ENCODE data around the gene FSIP1. TPM values are rescaled to one million over a fixed set of nuclear protein-coding genes. Genes with fewer than 3 reads are reported as not detected.

FSIP1 gene
- total RNA-seq, 1 donor from 2014 or later: 0.73 TPM

GRCh38 chr15:39667382-39668127 lies 115.1 kb downstream of the FSIP1 start:
- ATAC-seq: no peak
- no peak for DNase-seq (ENCODE audit: missing footprints)
- intact Hi-C loops (cut with DNase I): no loop called here

- no peak for ATAC-seq
- no peak for DNase-seq (ENCODE audit: missing footprints)
- intact Hi-C loops (cut with DNase I): no loop called here
Observed at GRCh38 chr15:39666677-39667076, 116.0 kb downstream of the FSIP1 start.

GRCh38 chr15:39665629-39666250 lies 116.9 kb downstream of the FSIP1 start:
- no peak for ATAC-seq
- intact Hi-C loops (cut with DNase I): no loop called here

GRCh38 chr15:39663704-39664250 lies 118.9 kb downstream of the FSIP1 start:
- intact Hi-C loops (cut with DNase I): no loop called here

More at GRCh38 chr15:39665629-39666250, 116.9 kb downstream of the FSIP1 start:
- DNase-seq (ENCODE audit: missing footprints): no peak

GRCh38 chr15:39661776-39662175 lies 120.9 kb downstream of the FSIP1 start:
- ATAC-seq: no peak
- intact Hi-C loops (cut with DNase I): no loop called here

More at GRCh38 chr15:39663704-39664250, 118.9 kb downstream of the FSIP1 start:
- ATAC-seq (no peak), DNase-seq (ENCODE audit: missing footprints) (no peak)

GRCh38 chr15:39658740-39659139 lies 123.9 kb downstream of the FSIP1 start:
- intact Hi-C loops (cut with DNase I): no loop called here
- ATAC-seq (no peak), DNase-seq (ENCODE audit: missing footprints) (no peak)

More at GRCh38 chr15:39661776-39662175, 120.9 kb downstream of the FSIP1 start:
- DNase-seq (ENCODE audit: missing footprints): no peak

- intact Hi-C loops (cut with DNase I): no loop called here
- no peak for DNase-seq (ENCODE audit: missing footprints)
- ATAC-seq: no peak
Observed at GRCh38 chr15:39657668-39658067, 125.0 kb downstream of the FSIP1 start.

GRCh38 chr15:39657181-39657580 lies 125.5 kb downstream of the FSIP1 start:
- intact Hi-C loops (cut with DNase I): no loop called here
- ATAC-seq (no peak), DNase-seq (ENCODE audit: missing footprints) (no peak)

GRCh38 chr15:39654304-39654703 lies 128.3 kb downstream of the FSIP1 start:
- ATAC-seq: no peak
- DNase-seq (ENCODE audit: missing footprints): no peak

GRCh38 chr15:39651881-39652280 lies 130.8 kb downstream of the FSIP1 start:
- intact Hi-C loops (cut with DNase I): no loop called here
- ATAC-seq: no peak

More at GRCh38 chr15:39654304-39654703, 128.3 kb downstream of the FSIP1 start:
- intact Hi-C loops (cut with DNase I): no loop called here

GRCh38 chr15:39651295-39651694 lies 131.3 kb downstream of the FSIP1 start:
- ATAC-seq: no peak
- DNase-seq (ENCODE audit: missing footprints): no peak
- intact Hi-C loops (cut with DNase I): no loop called here

More at GRCh38 chr15:39651881-39652280, 130.8 kb downstream of the FSIP1 start:
- DNase-seq (ENCODE audit: missing footprints): no peak

- ATAC-seq (peak; percentile 59), DNase-seq (ENCODE audit: missing footprints) (peak; percentile 32)
- intact Hi-C loops (cut with DNase I): no loop called here
Observed at GRCh38 chr15:39649757-39650156, 132.9 kb downstream of the FSIP1 start.

- DNase-seq (ENCODE audit: missing footprints): no peak
- intact Hi-C loops (cut with DNase I): no loop called here
- no peak for ATAC-seq
Observed at GRCh38 chr15:39646425-39646824, 136.2 kb downstream of the FSIP1 start.

GRCh38 chr15:39645976-39646257 lies 136.7 kb downstream of the FSIP1 start:
- intact Hi-C loops (cut with DNase I): no loop called here

GRCh38 chr15:39645138-39645975 lies 137.3 kb downstream of the FSIP1 start:
- DNase-seq (ENCODE audit: missing footprints): peak; percentile 52
- intact Hi-C loops (cut with DNase I): no loop called here
- peak; percentile 59 for ATAC-seq

More at GRCh38 chr15:39645976-39646257, 136.7 kb downstream of the FSIP1 start:
- DNase-seq (ENCODE audit: missing footprints) (no peak), ATAC-seq (no peak)

- DNase-seq (ENCODE audit: missing footprints): peak; percentile 44
- intact Hi-C loops (cut with DNase I): no loop called here
- no peak for ATAC-seq
Observed at GRCh38 chr15:39644136-39644535, 138.5 kb downstream of the FSIP1 start.

GRCh38 chr15:39643727-39644126 lies 138.9 kb downstream of the FSIP1 start:
- intact Hi-C loops (cut with DNase I): no loop called here
- ATAC-seq (no peak), DNase-seq (ENCODE audit: missing footprints) (no peak)

- intact Hi-C loops (cut with DNase I): no loop called here
- ATAC-seq: no peak
Observed at GRCh38 chr15:39642011-39642640, 140.5 kb downstream of the FSIP1 start.

More at GRCh38 chr15:39642011-39642640, 140.5 kb downstream of the FSIP1 start:
- DNase-seq (ENCODE audit: missing footprints): no peak

Measured in Right ventricle myocardium inferior (tissue), 1 donor.